ENCODE results near the gene PCSK4.

PCSK4 gene

GRCh38 chr19:1435378-1435989 lies 54.7 kb downstream of the PCSK4 start:
- no peak for FAIRE-seq

GRCh38 chr19:1434577-1435060 lies 55.5 kb downstream of the PCSK4 start:
- FAIRE-seq: no peak

DNA sequence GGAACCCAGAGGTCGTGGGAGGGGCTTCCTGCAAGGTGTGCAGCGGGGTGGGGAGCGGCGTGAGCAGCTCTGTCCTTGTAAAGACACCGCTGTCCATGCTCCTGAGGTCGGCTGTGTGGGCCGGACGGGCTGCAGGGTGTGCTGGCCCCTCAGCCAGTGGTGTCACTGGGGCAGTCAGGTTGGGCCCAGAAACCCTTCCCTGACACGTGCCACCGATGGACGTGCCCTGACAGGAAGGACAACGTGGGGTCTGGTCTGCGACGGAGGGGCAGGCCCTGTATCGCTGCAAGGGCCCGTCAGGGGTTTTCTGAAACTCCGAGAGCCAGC lies 56.1 kb downstream of the PCSK4 start:
- FAIRE-seq: no peak

GRCh38 chr19:1433119-1434039 lies 56.8 kb downstream of the PCSK4 start:
- FAIRE-seq: no peak

- FAIRE-seq: no peak
Measured at GRCh38 chr19:1432507-1432887, 57.7 kb downstream of the PCSK4 start.

DNA sequence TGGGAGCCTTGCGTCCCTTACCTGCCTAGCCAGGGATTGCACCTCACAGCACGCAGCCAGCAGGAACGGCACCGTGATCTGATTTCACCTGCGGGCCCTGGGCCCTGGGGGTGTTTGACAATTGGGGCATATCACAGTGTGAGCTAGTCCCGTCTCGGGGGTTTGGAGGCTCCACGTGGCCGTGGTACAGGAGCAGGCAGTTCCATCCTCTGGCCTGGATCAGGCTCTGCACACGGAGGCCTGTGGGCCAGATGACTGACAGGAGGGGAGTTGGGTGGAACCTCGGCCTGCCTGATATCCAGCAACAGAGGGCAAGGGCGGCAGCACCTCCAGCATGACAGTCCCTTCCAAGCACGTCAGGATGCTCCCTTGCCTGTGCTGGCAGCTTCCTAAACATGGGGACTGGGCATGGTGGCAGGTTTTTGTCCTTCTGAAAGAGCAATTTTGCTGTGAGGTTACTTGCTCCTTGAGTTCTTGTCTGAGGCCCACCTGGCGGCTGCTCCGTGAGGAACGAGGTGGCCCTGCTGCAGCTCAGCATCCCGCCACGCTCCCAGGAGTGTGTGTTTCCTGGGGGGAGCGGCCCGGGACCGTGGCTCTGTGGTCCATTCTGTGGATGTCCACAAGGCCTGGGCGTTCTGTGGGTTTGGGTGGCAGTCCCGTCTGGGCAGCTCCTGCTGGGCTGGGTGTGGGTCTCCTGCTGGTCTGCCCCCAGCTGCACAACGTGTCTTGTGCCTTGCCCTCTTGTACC lies 58.2 kb downstream of the PCSK4 start:
- no peak for FAIRE-seq
